H7 (cell line): Measurements from ENCODE around the gene VN1R2. TPM values are rescaled to one million over a fixed set of nuclear protein-coding genes. Genes with fewer than 3 reads are reported as not detected.
"Not testable (repeated sequence)": the region's sequence is repeated elsewhere in the genome, so short reads cannot be mapped to it uniquely, and the experiment has no call there.

Source experiments
- DNase-seq: peaks from one replicate; pipeline ENCODE4 v3.0.0; 2012
- H3K27me3 ChIP-seq: 2 replicates; pipeline ENCODE4 v1.6.0; 2011; ENCODE audit warnings: mild to moderate bottlenecking, low read length; ENCODE audit not compliant: control insufficient read depth, insufficient read depth
- H3K36me3 ChIP-seq: replicated peaks from 2 replicates; pipeline ENCODE4 v1.5.1; 2011; ENCODE audit warnings: low read length; ENCODE audit not compliant: control insufficient read depth, insufficient read depth
- H3K4me3 ChIP-seq: 2 replicates; pipeline ENCODE4 v1.5.1; 2011; ENCODE audit warnings: low read depth, mild to moderate bottlenecking, control low read depth, low read length, moderate library complexity; ENCODE audit not compliant: insufficient read depth
- total RNA-seq: library from RNA; depleted of rRNA; stranded (reverse); fragments of >200 nt; shearing (Covaris generic); gene quantifications from 2 replicates; pipeline ENCODE4 v1.2.3, GENCODE V29; 2014; rRNA removed

Gene VN1R2
- total RNA-seq, 1 experiment from 2014 or later: not detected

- no peak for DNase-seq
- no peaks in the 10 kb centered on the region for H3K27me3 ChIP-seq
- no peaks in the 10 kb centered on the region for H3K36me3 ChIP-seq
- no peak overlapping the region for H3K4me3 ChIP-seq
Measured at GRCh38 chr19:53290758-53291549, 32.9 kb downstream of the VN1R2 start.

DNA sequence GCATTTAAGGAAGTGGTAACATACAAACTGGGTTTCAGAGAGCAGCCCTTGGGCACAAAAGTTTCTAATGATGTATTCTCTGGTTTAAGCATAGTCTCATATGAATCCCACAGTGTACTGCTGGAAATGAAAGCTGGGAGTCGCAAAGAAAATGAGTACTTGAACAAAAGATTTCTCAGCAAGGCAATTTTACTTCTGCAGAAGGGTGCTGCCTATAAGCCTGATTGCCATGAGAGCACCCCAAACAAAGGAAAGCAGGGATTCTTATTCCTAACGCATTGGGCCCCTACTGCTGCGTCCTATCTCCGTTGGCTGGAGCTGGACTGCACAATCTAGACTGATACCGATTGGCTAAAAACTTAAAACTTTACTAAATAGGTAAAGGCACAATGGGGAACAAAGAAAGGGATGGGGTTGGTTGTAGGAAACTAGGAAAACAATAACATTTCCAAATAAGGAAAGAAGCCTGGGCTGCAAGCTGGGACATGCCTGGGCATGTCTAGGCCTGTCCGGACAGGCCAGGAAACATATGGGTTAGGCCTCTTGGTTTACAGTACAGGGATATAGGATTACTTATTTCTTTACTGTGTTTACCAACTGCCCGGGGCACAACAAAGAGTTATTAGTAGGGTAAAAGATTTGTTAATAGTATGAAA lies 36.8 kb downstream of the VN1R2 start:
- DNase-seq: no peak
- Histone ChIP-seq H3K36me3 (no peaks in the 10 kb centered on the region), H3K4me3 (no peak overlapping the region), H3K27me3 (no peaks in the 10 kb centered on the region)

- H3K36me3 ChIP-seq, DNase-seq, H3K4me3 ChIP-seq, H3K27me3 ChIP-seq: not testable (repeated sequence)
Measured at GRCh38 chr19:53301341-53301740, 43.2 kb downstream of the VN1R2 start.

DNA sequence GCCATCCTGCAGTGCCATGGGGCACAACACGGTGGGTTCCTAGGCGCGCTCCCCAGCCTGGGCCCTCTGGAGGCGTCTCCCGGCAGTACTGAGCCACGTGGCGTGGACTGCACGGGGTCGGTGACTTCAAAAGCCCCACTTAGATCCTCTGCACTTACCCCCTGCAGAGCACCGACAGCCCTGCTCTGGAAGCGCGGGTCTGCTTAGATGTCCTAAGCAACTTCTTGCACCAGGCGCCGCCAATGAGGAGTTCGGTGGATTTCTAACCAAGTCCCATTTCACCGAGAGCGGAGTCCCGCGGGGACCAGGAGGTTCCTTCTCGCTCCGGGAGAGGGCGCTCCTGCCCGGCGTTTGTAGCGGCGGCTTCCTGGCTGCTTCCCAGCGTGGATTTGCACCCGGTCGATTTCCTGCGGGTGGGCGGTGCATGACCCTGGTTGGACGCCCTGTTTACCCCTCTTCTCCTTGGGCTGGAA lies 50.3 kb downstream of the VN1R2 start:
- Histone ChIP-seq H3K36me3 (no peaks in the 10 kb centered on the region), H3K4me3 (no peak overlapping the region), H3K27me3 (no peaks in the 10 kb centered on the region; the same call in 1 of the 2 replicates)
- DNase-seq: peak; percentile 80

Other genes with a start within 250 kb of the VN1R2 start
- gene ERVV-1, start 244.4 kb upstream of the VN1R2 start, total RNA-seq: 0.17 and 0.33 TPM in 2 replicates
- gene ERVV-2, start 213.6 kb upstream of the VN1R2 start, total RNA-seq: 0.14 and 1.1 TPM in 2 replicates
- gene ZNF160, start 154.9 kb upstream of the VN1R2 start, total RNA-seq: 21.6 and 48.7 TPM in 2 replicates
- gene ZNF415, start 125.4 kb upstream of the VN1R2 start, total RNA-seq: 5.5 and 9.6 TPM in 2 replicates
- gene ZNF347, start 99.2 kb upstream of the VN1R2 start, total RNA-seq: 7.1 and 9.7 TPM in 2 replicates
- 3.9 and 4.0 TPM in 2 replicates for gene ZNF665, start 64.9 kb upstream of the VN1R2 start, total RNA-seq
- gene ZNF677, start 3.4 kb upstream of the VN1R2 start, total RNA-seq: 1.00 and 1.0 TPM in 2 replicates
- gene VN1R4, start 9.4 kb downstream of the VN1R2 start, total RNA-seq: not detected in 2 replicates
- gene ZNF845, start 75.5 kb downstream of the VN1R2 start, total RNA-seq: 9.9 and 17.1 TPM in 2 replicates
- 11.3 and 23.6 TPM in 2 replicates for gene ZNF525, start 107.4 kb downstream of the VN1R2 start, total RNA-seq
- gene ZNF765, start 136.9 kb downstream of the VN1R2 start, total RNA-seq: 12.4 and 14.4 TPM in 2 replicates
- gene ZNF761, start 173.7 kb downstream of the VN1R2 start, total RNA-seq: 29.7 and 44.9 TPM in 2 replicates
- gene ZNF813, start 209.4 kb downstream of the VN1R2 start, total RNA-seq: 12.0 and 13.9 TPM in 2 replicates